Measurements from ENCODE around the gene GNAO1.
"Not testable (repeated sequence)": the region's sequence is repeated elsewhere in the genome, so short reads cannot be mapped to it uniquely, and the experiment has no call there.

The GNAO1 gene

DNA sequence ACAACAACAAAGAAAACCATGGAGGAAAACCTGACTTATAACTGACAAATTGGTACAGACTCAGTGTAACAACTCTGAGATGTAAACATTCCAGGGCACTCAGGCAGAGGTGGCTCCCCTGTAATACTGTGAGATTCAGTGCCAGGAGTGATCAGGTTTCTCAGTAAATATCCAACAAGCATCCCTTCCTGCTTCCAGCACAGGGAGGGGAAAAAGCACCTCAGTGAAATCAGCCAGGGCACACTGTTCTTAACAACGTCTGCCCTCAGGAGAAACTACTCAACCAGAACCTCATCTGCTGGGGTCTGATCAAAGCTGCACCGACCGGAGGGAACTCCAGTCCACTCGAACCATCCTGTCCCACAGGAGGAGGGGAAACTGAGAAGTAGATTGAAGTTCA is 181.7 kb downstream of the GNAO1 start:
- DNase-seq (ENCODE audit: insufficient read length, low spot score) (no peak), FAIRE-seq (no peak)

DNA sequence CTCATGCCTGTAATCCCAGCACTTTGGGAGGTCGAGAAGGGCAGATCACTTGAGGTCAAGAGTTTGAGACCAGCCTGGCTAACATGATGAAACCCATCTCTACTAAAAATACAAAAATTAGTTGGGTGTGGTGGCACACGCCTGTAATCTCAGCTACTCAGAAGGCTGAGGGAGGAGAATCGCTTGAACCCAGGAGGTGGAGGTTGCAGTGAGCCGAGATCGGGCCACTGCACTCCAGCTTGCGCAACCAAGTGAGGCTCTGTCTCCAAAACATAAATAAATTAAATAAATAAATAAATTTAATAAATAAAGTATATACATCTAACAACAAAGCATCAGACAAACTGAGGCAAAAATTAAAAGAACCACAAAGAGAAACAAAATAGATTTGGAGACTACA is 184.5 kb downstream of the GNAO1 start:
- FAIRE-seq; DNase-seq (ENCODE audit: insufficient read length, low spot score): not testable (repeated sequence)

DNA sequence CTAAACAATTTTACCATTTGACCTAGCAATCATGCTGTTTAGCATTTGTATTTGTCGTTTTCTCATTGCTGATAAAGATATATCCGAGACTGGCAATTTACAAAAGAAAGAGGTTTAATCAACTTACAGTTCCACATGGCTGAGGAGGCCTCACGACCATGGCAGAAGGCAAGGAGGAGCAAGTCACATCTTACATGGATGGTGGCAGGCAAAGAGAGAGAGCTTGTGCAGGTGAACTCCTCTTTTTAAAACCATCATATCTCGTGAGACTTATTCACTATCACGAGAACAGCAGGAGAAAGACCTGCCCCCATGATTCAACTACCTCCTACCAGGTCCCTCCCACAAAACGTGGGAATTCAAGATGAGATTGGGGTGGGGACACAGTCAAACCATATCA is 187.8 kb downstream of the GNAO1 start:
- FAIRE-seq; DNase-seq (ENCODE audit: insufficient read length, low spot score): not testable (repeated sequence)

DNA sequence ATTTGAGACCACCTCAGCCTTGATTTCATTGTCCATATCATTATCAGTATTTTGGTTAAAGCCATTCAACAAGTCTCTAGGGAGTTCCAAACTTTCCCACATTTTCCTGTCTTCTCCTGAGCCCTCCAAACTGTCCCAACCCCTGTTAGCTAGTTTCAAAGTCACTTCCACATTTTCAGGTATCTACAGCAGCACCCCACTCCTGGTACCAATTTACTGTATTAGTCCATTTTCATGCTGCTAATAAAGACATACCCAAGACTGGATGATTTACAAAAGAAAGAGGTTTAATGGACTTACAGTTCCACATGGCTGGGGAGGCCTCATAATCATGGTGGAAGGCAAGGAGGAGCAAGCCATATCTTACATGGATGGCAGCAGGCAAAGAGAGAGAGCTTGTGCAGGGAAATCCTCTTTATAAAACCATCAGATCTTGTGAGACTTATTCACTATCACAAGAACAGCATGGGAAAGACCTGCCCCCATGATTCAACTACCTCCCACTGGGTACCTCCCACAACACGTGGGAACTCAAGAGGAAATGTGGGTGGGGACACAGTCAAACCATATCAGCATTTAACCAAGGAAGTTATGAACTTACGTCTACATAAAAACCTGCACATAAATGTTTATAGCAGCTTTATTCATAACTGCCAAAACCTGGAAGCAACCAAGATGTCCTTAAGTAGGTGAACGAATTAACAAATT is 189.6 kb downstream of the GNAO1 start:
- DNase-seq (ENCODE audit: insufficient read length, low spot score); FAIRE-seq: not testable (repeated sequence)

DNA sequence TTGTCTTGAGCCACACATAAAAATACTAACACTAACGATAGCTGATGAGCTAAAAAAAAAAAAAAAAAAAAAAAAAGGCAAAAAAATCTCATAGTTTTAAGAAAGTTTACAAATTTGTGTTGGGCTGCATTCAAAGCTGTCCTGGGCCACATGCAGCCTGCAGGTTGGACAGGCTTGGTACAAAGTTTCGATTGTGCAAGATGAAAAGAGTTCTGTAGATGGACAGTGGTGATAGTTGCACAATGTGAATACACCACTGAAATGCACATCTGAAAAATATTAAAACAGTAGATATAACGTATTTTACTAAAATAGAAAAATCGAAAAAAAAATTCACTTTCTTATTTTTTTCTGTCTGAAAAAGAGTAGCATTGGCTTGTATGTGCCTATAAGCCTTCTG is 191.2 kb downstream of the GNAO1 start:
- DNase-seq (ENCODE audit: insufficient read length, low spot score) (no peak), FAIRE-seq (no peak)

DNA sequence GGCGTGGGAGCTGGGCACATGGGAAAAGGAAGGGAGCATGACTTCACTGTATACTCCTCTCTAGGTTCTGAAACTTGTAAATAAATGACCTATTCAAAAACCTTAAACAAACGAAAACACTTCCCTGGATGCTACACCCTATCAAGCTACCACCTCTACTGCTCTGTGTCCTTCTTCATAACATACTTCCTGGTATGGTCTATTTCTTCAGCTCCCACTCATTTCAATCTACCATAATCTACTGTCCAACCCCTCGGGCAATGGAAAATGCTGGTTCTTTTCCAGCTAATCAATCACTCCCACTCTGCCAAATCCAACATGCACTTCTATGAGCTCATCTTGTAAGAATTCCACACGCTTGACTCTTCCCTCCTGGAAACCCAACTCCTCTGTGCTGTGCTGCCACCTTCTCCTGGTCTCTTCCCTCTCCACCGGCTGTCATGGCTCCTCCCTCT is 191.6 kb downstream of the GNAO1 start:
- DNase-seq (ENCODE audit: insufficient read length, low spot score) = peak; percentile 76
- FAIRE-seq = peak; percentile 78

DNA sequence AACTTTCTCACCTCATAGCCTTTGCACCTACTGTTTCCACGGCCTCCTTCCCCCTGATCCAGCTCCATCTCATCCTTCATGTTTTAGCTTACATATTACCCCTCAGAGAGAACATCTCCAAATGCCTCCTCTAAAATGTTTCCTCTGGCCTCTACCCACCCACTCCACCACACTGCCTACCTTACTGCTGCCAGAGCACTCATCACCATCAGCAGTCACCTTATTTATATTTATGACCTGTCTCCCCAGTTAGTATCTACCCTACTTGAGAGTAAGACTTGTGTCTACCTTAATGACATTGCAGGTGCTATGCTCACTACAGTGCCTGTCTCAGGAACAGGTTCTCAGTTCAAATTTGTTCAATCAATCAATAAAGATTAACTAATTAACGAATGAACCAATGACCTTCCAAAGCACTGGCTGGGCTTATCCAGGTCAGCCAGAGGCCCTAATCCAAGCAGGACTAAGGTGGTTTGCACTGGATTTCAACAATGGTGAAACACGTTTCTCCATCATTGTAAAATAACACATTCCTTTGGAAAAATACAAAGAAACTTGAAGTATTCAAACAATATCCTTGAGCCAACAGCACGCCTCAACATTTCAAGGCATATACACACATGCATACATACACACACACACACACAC is 192.9 kb downstream of the GNAO1 start:
- FAIRE-seq (no peak), DNase-seq (ENCODE audit: insufficient read length, low spot score) (no peak)

DNA sequence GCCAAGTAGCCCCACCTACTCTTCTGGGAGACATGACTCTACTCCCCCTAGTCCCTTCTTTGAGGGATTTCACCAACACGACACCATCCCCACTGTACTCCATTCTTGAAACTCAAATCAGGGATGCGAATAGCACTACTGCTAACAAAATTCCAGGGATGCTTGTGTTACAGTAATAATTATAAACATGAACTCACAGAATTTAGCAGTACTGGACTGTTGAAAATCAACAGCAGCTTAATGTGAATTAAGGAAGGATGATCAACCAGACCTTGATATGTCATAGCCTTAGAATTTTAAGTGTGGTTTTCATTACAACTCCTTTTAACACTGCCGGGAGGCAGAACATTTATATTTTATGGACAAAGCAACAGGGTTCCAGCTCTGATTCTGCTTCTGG is 196.1 kb downstream of the GNAO1 start:
- FAIRE-seq = no peak
- no peak for DNase-seq (ENCODE audit: insufficient read length, low spot score)

DNA sequence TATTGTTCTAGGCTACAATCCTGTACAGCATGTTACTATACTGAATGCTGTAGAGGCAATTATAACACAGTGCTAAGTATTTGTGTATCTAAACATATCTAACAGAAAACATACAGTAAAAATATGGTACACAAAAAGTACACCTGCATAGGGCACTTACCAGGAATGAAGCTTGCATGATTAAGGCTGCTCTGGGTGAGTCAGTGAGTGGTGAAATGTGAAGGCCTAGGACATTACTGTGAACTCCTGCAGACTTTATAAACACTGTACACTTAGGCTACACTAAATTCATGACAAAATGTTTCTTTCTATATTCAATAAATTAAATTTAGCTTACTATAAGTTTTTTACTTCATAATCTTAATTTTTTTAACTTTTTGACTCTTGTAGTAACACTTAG is 196.9 kb downstream of the GNAO1 start:
- no peak for FAIRE-seq

DNA sequence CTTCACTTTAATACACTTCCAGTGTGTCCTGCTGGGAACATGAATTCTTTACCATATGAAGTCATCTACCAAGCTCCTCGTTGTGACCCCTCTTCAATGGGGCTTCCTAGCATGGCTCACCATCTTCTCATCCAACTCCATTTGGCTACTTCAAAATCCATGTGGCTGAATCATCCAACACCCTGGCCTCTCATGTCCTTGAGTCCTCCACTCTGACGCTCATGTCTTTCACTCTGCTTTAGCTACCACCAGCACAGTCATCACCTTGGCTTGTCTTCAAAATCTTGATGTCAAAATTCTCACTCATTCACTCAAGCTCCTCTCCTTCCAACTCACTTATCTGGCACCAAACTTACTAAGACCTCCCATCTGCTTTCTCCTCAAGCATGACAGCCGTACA is 198.3 kb downstream of the GNAO1 start:
- peak; percentile 48 for FAIRE-seq
- no peak for DNase-seq (ENCODE audit: insufficient read length, low spot score)

More for the DNA sequence above, 196.9 kb downstream of the GNAO1 start:
- no peak for DNase-seq (ENCODE audit: insufficient read length, low spot score)

DNA sequence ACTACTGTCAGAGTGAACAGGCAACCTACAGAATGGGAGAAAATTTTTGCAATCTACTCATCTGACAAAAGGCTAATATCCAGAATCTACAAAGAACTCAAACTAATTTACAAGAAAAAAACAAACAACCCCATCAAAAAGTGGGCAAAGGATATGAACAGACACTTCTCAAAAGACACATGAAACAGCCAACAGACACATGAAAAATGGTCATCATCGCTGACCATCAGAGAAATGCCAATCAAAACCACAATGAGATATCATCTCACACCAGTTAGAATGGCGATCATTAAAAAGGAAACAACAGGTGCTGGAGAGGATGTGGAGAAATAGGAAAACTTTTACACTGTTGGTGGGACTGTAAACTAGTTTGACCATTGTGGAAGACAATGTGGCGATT is 205.4 kb downstream of the GNAO1 start:
- not testable (repeated sequence) for FAIRE-seq; DNase-seq (ENCODE audit: insufficient read length, low spot score)

DNA sequence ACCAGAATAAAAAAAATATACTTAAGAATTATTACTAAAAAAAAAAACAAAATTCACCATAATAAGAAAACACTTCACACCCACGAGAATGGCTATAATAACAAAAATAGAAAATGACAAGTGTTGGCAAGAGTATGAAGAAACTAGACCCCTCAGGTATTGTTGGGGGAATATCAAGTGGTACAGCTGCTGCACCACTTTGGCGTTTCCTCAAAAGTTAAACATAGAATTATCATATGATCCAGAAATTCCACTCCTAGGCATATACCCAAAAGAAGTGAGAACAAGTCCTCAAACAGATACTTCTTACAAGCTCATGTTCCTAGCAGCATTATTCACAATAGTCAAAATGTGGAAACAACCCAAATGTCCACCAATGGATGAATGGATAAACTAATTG is 207.8 kb downstream of the GNAO1 start:
- DNase-seq (ENCODE audit: insufficient read length, low spot score) = no peak
- no peak for FAIRE-seq

DNA sequence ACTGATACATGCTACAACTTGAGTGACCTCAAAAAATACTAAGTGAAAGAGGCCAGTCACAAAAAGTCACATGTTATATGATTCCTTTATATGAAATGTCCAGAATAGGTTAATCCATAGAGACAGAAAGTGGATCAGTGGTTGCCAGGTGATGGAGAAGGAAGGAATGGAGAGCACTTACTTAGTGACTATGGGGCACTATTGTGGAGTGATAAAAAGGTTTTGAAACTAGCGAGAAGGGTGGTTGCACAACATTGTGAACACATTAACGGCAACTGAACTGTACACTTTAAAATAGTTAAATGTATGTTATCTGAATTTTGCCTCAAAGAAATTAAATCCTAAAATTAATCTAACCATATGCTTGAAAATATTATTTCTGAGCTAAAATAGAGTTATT is 208.2 kb downstream of the GNAO1 start:
- no peak for DNase-seq (ENCODE audit: insufficient read length, low spot score)
- no peak for FAIRE-seq

DNA sequence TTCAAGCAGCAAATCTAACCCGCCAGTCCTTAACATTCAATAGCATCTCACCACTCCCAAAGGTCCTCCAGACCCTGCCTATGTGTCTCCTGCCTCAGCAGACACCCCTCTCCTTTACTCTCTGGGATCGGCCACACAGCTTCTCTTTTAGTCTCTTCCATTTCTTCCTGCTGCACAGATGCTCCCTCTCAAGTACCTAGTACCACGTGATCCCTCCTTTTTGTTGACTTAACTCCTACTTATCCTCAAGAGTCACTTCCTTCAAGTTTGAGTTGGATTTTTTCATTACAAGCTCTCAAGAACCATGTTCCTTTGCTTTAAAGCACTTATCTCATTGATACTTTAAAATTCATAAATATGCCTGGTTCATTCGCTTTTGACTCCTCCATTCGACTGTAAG is 209.2 kb downstream of the GNAO1 start:
- DNase-seq (ENCODE audit: insufficient read length, low spot score) (no peak), FAIRE-seq (no peak)

DNA sequence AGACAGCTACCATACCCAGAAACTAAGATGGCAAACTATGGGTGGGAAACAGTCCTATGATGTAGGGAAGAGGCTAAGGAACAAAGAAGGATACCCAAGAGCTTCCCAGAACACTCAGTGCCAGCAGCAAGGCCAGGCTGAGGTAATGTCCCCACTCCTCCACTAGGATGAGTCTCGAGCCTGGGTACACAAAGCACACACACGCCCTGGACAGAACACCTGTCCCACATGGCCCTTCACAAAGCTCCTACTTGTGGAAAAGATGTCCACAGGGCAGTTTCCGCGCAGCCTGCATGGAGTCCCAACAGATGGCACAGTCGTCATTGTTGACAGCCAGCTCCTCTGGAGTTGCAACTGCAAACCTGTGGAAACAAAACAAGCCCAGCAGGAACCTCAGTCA is 210.2 kb downstream of the GNAO1 start:
- FAIRE-seq (no peak), DNase-seq (ENCODE audit: insufficient read length, low spot score) (no peak)

DNA sequence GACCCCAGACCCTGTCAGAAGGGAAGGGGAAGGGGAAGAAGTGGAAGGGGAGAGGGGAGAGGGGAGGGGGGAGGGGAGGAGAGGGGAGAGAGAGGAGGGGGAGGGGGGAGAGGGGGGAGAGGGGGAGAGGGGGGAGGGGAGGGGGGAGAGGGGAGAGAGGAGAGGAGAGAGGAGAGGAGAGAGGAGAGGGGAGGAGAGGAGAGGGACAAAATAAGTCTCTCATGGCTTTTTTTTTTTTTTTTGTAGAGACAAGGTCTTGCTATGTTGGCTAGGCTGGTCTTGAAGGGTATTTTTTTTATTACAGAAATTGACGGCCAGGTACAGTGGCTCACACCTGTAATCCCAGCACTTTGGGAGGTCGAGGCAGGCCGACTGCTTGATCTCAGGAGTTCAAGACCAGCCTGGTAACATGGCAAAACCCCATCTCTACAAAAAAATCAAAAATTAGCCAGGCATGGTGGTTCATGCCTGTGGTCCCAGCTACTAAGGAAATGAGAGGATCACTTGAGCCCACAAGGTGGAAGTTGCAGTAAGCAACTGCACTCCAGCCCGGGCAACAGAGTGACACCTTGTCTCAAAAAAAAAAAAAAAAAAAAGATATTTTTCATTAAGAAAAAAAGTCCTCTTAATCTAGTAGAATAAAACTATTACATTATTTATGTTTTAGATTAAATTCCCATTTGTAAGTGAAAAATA is 214.8 kb downstream of the GNAO1 start:
- FAIRE-seq (no peak), DNase-seq (ENCODE audit: insufficient read length, low spot score) (no peak)
